GM23248 (cell line): ENCODE measurements around the gene UIMC1.

Source experiments
- EZH2 ChIP-seq: fragments of 200-600 bp; sonication (generic); IDR thresholded peaks from 2 replicates; pipeline ENCODE4 v1.6.1; 2018; ENCODE audit warnings: antibody characterized with exemption, mild to moderate bottlenecking; ENCODE audit not compliant: insufficient read depth, poor library complexity, severe bottlenecking
- EZH2phosphoT487 ChIP-seq: fragments of 200-600 bp; sonication (generic); IDR thresholded peaks from 2 replicates; pipeline ENCODE4 v1.6.1; 2018; ENCODE audit warnings: antibody characterized with exemption, moderate library complexity, mild to moderate bottlenecking, low read depth; ENCODE audit not compliant: insufficient read depth

- TF ChIP-seq EZH2 = no peak
- TF ChIP-seq EZH2phosphoT487 = no peak
Measured at GRCh38 chr5:176873541-176874172, 132.9 kb downstream of the UIMC1 start.
